NB4 (cell line): ENCODE results near the gene OTOF.

Source experiments
- DNase-seq: peaks from one replicate; pipeline ENCODE4 v3.0.0; 2010; ENCODE audit warnings: low read depth
- H3K4me3 ChIP-seq: one replicate; pipeline ENCODE4 v1.5.1; 2011; ENCODE audit warnings: mild to moderate bottlenecking, low read depth, low read length, moderate library complexity
- CTCF ChIP-seq: IDR thresholded peaks from one replicate; pipeline ENCODE4 v1.5.1; 2012; ENCODE audit warnings: low read depth, low read length
- MAX ChIP-seq: IDR thresholded peaks from 2 replicates; pipeline ENCODE4 v1.6.1; 2011; ENCODE audit warnings: low read depth, low read length
- MYC ChIP-seq: IDR thresholded peaks from 2 replicates; pipeline ENCODE4 v1.6.1; 2011; ENCODE audit warnings: low read depth, low read length
- POLR2A ChIP-seq: IDR thresholded peaks from 2 replicates; pipeline ENCODE4 v1.6.1; 2011; ENCODE audit warnings: mild to moderate bottlenecking; ENCODE audit not compliant: insufficient read length; ENCODE audit errors: extremely low read depth

Gene OTOF

GRCh38 chr2:26477911-26478253, at the start of gene OTOF:
TSS of gene OTOF (minus strand) at chr2:26478124.
- no peak within 1 kb of the TSS for H3K4me3 ChIP-seq
- DNase-seq = no peak
- TF ChIP-seq MYC = no peak
- TF ChIP-seq MAX = no peak
- no peak for TF ChIP-seq POLR2A
- TF ChIP-seq CTCF = no peak

- no peak for TF ChIP-seq CTCF
- TF ChIP-seq POLR2A = no peak
- no peak for TF ChIP-seq MYC
- no peak for TF ChIP-seq MAX
- no peak overlapping the region for H3K4me3 ChIP-seq
- DNase-seq = no peak
Measured at GRCh38 chr2:26526589-26526988, 48.7 kb upstream of the OTOF start.

GRCh38 chr2:26526105-26526504, 48.2 kb upstream of the OTOF start:
- no peak overlapping the region for H3K4me3 ChIP-seq
- DNase-seq = no peak
- no peak for TF ChIP-seq POLR2A
- no peak for TF ChIP-seq CTCF
- TF ChIP-seq MAX = no peak
- TF ChIP-seq MYC = no peak

GRCh38 chr2:26523750-26524149, 45.8 kb upstream of the OTOF start:
- TF ChIP-seq CTCF (no peak), POLR2A (no peak), MAX (no peak), MYC (no peak)
- no peak overlapping the region for H3K4me3 ChIP-seq
- no peak for DNase-seq

- H3K4me3 ChIP-seq = no peak overlapping the region
- no peak for TF ChIP-seq POLR2A
- no peak for TF ChIP-seq CTCF
- no peak for TF ChIP-seq MAX
- no peak for TF ChIP-seq MYC
- DNase-seq = no peak
Measured at GRCh38 chr2:26522751-26523171, 44.8 kb upstream of the OTOF start.

GRCh38 chr2:26522325-26522724, 44.4 kb upstream of the OTOF start:
- no peak overlapping the region for H3K4me3 ChIP-seq
- no peak for DNase-seq
- TF ChIP-seq CTCF (no peak), MAX (no peak), POLR2A (no peak), MYC (no peak)
